Measurements from ENCODE around the gene TCAF2.
"Not testable (repeated sequence)": the region's sequence is repeated elsewhere in the genome, so short reads cannot be mapped to it uniquely, and the experiment has no call there.

The TCAF2 gene

GRCh38 chr7:143635364-143636240 lies 14.8 kb downstream of the TCAF2 start:
- H3K27me3 Mint-ChIP-seq; H3K27ac Mint-ChIP-seq; H3K36me3 Mint-ChIP-seq (ENCODE audit: low read depth); H3K4me3 Mint-ChIP-seq; DNase-seq; H3K4me1 Mint-ChIP-seq (ENCODE audit: low read depth); H3K9me3 Mint-ChIP-seq: not testable (repeated sequence)

- H3K4me3 Mint-ChIP-seq; DNase-seq; H3K27me3 Mint-ChIP-seq; H3K36me3 Mint-ChIP-seq (ENCODE audit: low read depth); H3K9me3 Mint-ChIP-seq; H3K27ac Mint-ChIP-seq; H3K4me1 Mint-ChIP-seq (ENCODE audit: low read depth): not testable (repeated sequence)
Measured at GRCh38 chr7:143639372-143639771, 18.6 kb downstream of the TCAF2 start.

- H3K4me3 Mint-ChIP-seq; H3K27ac Mint-ChIP-seq; H3K9me3 Mint-ChIP-seq; H3K36me3 Mint-ChIP-seq (ENCODE audit: low read depth); H3K4me1 Mint-ChIP-seq (ENCODE audit: low read depth); H3K27me3 Mint-ChIP-seq; DNase-seq: not testable (repeated sequence)
Measured at GRCh38 chr7:143640528-143641189, 19.9 kb downstream of the TCAF2 start.

GRCh38 chr7:143646598-143646997 lies 25.8 kb downstream of the TCAF2 start:
- H3K4me1 Mint-ChIP-seq (ENCODE audit: low read depth); H3K36me3 Mint-ChIP-seq (ENCODE audit: low read depth); H3K9me3 Mint-ChIP-seq; H3K27me3 Mint-ChIP-seq; H3K4me3 Mint-ChIP-seq; H3K27ac Mint-ChIP-seq; DNase-seq: not testable (repeated sequence)

- H3K4me1 Mint-ChIP-seq (ENCODE audit: low read depth); DNase-seq; H3K4me3 Mint-ChIP-seq; H3K27ac Mint-ChIP-seq; H3K27me3 Mint-ChIP-seq; H3K9me3 Mint-ChIP-seq; H3K36me3 Mint-ChIP-seq (ENCODE audit: low read depth): not testable (repeated sequence)
Measured at GRCh38 chr7:143649902-143650301, 29.1 kb downstream of the TCAF2 start.

GRCh38 chr7:143650447-143650846 lies 29.7 kb downstream of the TCAF2 start:
- H3K9me3 Mint-ChIP-seq; H3K4me1 Mint-ChIP-seq (ENCODE audit: low read depth); H3K27ac Mint-ChIP-seq; H3K4me3 Mint-ChIP-seq; H3K36me3 Mint-ChIP-seq (ENCODE audit: low read depth); DNase-seq; H3K27me3 Mint-ChIP-seq: not testable (repeated sequence)
